ENCODE measurements around the gene RBM14. TPM values are rescaled to one million over a fixed set of nuclear protein-coding genes. Genes with fewer than 3 reads are reported as not detected.
"Not testable (repeated sequence)": the region's sequence is repeated elsewhere in the genome, so short reads cannot be mapped to it uniquely, and the experiment has no call there.

Gene RBM14
- total and polyA plus RNA-seq, 8 donors = 24.4 to 61.6 (median 36.0) TPM

- WGBS, 2 donors = 41 to 48% methylated on average over 2 of the region's 2 CpGs
- no peak for FAIRE-seq
These were observed 30.3 kb upstream of the RBM14 start for GRCh38 chr11:66586136-66586535.

GRCh38 chr11:66589315-66589714 lies 27.1 kb upstream of the RBM14 start:
- H3K9me3 ChIP-seq; H3K27me3 ChIP-seq; H3K36me3 ChIP-seq; FAIRE-seq; intact Hi-C loops (cut with DNase I); ATAC-seq; H3K27ac ChIP-seq; H3K4me1 ChIP-seq; H3K4me3 ChIP-seq; DNase-seq: not testable (repeated sequence)
- WGBS, 2 donors = 63 to 71% methylated on average over 2 of the region's 2 CpGs

More at GRCh38 chr11:66586136-66586535, 30.3 kb upstream of the RBM14 start:
- TF ChIP-seq, protein P1, sequence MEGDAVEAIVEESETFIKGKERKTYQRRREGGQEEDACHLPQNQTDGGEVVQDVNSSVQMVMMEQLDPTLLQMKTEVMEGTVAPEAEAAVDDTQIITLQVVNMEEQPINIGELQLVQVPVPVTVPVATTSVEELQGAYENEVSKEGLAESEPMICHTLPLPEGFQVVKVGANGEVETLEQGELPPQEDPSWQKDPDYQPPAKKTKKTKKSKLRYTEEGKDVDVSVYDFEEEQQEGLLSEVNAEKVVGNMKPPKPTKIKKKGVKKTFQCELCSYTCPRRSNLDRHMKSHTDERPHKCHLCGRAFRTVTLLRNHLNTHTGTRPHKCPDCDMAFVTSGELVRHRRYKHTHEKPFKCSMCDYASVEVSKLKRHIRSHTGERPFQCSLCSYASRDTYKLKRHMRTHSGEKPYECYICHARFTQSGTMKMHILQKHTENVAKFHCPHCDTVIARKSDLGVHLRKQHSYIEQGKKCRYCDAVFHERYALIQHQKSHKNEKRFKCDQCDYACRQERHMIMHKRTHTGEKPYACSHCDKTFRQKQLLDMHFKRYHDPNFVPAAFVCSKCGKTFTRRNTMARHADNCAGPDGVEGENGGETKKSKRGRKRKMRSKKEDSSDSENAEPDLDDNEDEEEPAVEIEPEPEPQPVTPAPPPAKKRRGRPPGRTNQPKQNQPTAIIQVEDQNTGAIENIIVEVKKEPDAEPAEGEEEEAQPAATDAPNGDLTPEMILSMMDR (IDR thresholded peaks at IDR 0.05) = no peak
- H3K4me1 ChIP-seq = no peaks in the 10 kb centered on the region
- DNase-seq (no peak), ATAC-seq (no peak)
- no peak overlapping the region for H3K4me3 ChIP-seq
- no peaks in the 10 kb centered on the region for H3K36me3 ChIP-seq
- intact Hi-C loops (cut with DNase I) = no loop called here
- H3K27ac ChIP-seq = no peak overlapping the region
- no peaks in the 10 kb centered on the region for H3K27me3 ChIP-seq
- no peaks in the 10 kb centered on the region for H3K9me3 ChIP-seq

- Histone ChIP-seq H3K4me1 (peaks cover 0 to 8% (median 4%) of the 10 kb centered on the region in 3 donors), H3K36me3 (no peaks in the 10 kb centered on the region), H3K27ac (no peak overlapping the region), H3K27me3 (no peaks in the 10 kb centered on the region), H3K9me3 (no peaks in the 10 kb centered on the region), H3K4me3 (no peak overlapping the region)
- intact Hi-C loops (cut with DNase I) = no loop called here
- 93 to 97% methylated on average over 4 to 7 of the region's 7 CpGs for WGBS, 2 donors
- FAIRE-seq = no peak
- no peak for DNase-seq
- TF ChIP-seq, protein P1 (IDR thresholded peaks at IDR 0.05) = no peak
- no peak for ATAC-seq
These were observed 26.3 kb upstream of the RBM14 start for GRCh38 chr11:66589996-66590675.

GRCh38 chr11:66591175-66591574 lies 25.3 kb upstream of the RBM14 start:
- H3K9me3 ChIP-seq = no peaks in the 10 kb centered on the region
- FAIRE-seq (no peak), ATAC-seq (no peak), DNase-seq (no peak)
- WGBS, 2 donors = 41 to 51% methylated on average over 2 of the region's 2 CpGs
- H3K4me3 ChIP-seq = no peak overlapping the region
- TF ChIP-seq, protein P1 (IDR thresholded peaks at IDR 0.05) = no peak
- H3K36me3 ChIP-seq = no peaks in the 10 kb centered on the region
- no peaks in the 10 kb centered on the region for H3K27me3 ChIP-seq
- intact Hi-C loops (cut with DNase I) = no loop called here
- H3K27ac ChIP-seq = no peak overlapping the region
- H3K4me1 ChIP-seq = peaks cover 0 to 11% (median 4%) of the 10 kb centered on the region in 3 donors

- ATAC-seq = peak; percentile 96 to 99 (median 98)
- WGBS, 2 donors = 15 to 16% methylated on average over 68 of the region's 68 CpGs
- H3K27ac ChIP-seq = peak within 1 kb of the TSS; percentile 55 to 78 (median 68)
- no peak for FAIRE-seq
- TF ChIP-seq, protein P1 (IDR thresholded peaks at IDR 0.05) = peak; percentile 20 to 57 (median 46)
- H3K4me1 ChIP-seq = peaks cover 0 to 11% (median 4%) of the 10 kb centered on the region in 3 donors
- DNase-seq = peak; percentile 97 to 100 (median 98)
- no peaks in the 10 kb centered on the region for H3K27me3 ChIP-seq
- intact Hi-C loops (cut with DNase I) = no loop called here
- no peaks in the 10 kb centered on the region for H3K9me3 ChIP-seq
- H3K4me3 ChIP-seq = peak within 1 kb of the TSS; percentile 35 to 65 (median 51)
- H3K36me3 ChIP-seq = no peaks in the 10 kb centered on the region
These were observed 23.8 kb upstream of the RBM14 start, which contains the start of the genes CCDC87 and CCS for GRCh38 chr11:66592457-66593302. TSS of gene CCDC87 (minus strand) at chr11:66593063. CDS start at chr11:66593015, 48 bp downstream. TSS of gene CCS (plus strand) at chr11:66593185. CDS start at chr11:66593262, 77 bp downstream.
